Right hindlimb (tissue), 1 donor: Measurements from ENCODE around the gene RAC2.

Experiments used
- DNase-seq: peaks from one replicate; pipeline ENCODE4 v3.0.0-alpha.2; 2018

RAC2 gene

DNA sequence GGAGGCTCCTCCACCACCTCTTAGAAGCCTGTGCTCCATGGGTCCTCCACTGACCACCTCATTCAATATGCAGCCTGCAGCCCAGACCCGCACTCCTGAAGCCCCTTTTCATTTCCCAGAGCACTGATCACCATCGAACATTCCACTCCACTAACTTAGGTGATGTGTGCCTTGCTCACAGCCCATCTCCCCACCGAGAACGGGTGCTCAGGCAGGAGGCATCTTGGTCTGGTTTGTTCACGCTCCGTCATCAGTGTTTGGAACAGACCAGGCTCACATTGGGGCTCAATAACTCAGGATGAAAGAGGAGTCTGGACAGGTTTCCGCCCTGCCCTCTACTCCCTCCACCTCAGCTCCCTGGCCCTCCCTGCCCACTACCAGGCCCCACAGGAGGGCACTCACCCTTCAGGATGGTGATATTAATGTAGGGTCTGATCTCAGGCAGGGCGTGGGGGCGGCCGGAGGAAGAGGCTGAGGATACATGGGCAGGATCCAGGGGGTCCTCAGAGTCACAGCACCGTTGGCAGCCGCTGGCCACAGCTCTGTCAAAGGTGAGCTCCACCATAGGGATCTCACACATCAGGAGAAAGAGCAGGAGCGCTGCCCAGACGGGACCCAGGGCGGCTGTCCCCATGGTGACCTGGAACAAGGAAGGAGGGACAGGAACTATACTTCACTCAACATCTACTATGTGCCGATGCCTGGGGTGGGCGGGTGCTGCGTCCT lies 59.1 kb downstream of the RAC2 start:
- DNase-seq, result no peak

- no peak for DNase-seq
These were observed 59.7 kb downstream of the RAC2 start for GRCh38 chr22:37184380-37184755.

- DNase-seq, result no peak
These were observed 60.4 kb downstream of the RAC2 start for GRCh38 chr22:37183432-37184379.

- DNase-seq, result no peak
These were observed 61.2 kb downstream of the RAC2 start for GRCh38 chr22:37182949-37183245.

DNA sequence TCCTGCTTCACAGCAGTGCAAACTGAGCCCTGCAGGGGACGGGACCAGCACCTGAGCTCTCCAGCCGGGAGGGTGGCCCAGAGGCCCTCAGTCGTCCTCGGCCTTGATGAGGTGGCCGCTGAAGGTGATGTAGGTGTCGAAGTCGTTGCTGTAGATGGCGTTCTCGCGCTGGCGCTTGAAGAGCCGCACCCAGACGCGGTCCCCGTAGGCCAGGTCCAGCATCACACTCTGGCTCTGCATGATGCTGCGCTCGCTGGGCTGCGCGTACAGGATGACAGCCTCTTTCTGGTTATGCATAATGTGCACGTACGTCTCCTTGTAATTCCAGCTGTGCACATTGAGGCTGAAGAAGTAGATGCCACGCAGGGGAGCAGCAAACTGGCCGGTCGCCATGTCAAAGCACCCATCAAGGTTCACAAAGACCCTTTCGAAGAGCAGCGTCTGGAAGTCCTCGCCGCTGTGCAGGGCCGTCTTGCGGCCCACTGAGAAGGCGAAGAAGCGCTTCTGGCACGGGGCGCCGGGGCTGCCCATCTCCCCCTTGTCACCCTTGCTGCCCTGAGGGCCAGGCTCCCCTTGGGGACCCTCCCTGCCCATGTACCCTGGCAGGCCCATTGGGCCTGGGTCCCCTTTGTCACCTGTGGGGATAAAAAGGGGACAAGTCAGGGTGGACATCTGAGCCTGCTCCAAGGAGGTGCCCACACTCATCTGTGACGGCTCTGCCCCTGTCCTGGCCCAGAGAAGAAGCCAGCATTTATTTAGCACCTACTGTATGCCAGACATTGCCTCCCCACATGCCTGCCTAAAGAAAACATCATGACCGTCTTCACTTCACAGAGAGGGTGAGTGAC lies 61.7 kb downstream of the RAC2 start:
- DNase-seq, result no peak

GRCh38 chr22:37181681-37182080 lies 62.4 kb downstream of the RAC2 start:
- no peak for DNase-seq

DNA sequence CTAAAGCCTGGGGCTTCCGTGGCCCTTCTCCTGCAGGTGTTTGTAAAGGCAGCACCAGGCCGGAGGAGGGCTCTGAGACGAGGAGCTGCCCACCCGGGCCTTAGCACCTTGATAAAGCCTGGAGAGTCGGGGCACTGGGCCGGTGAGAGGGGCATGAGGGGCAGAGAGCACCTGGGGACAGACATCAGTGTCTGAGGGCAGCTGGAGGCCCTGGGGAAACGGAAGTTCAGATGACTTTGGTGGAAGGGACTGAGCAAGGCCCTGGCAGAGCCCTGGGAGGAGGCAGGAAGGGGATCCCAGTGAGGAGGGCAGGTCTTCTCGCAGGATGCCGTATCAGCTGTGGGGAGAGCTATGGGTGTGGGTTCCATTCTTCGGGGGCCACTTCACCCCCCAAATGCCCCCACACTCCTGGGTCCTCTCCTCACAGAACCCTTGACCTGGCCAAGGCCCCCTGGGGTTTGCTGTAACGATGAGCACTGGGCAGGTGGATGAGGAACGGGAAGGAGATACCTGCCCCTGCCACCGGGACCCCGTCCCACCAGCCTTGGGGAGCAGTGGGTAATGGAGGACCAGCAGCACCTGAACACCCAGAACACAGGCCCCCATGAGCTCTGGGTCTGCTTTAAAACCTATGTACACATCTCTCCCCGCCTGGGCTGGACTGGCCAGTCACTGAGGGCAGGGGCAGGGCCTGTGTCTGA lies 63.4 kb downstream of the RAC2 start:
- DNase-seq, result no peak

- DNase-seq, result no peak
These were observed 64.2 kb downstream of the RAC2 start for GRCh38 chr22:37179622-37180420.

GRCh38 chr22:37179126-37179470 lies 65.0 kb downstream of the RAC2 start:
- DNase-seq, result no peak

DNA sequence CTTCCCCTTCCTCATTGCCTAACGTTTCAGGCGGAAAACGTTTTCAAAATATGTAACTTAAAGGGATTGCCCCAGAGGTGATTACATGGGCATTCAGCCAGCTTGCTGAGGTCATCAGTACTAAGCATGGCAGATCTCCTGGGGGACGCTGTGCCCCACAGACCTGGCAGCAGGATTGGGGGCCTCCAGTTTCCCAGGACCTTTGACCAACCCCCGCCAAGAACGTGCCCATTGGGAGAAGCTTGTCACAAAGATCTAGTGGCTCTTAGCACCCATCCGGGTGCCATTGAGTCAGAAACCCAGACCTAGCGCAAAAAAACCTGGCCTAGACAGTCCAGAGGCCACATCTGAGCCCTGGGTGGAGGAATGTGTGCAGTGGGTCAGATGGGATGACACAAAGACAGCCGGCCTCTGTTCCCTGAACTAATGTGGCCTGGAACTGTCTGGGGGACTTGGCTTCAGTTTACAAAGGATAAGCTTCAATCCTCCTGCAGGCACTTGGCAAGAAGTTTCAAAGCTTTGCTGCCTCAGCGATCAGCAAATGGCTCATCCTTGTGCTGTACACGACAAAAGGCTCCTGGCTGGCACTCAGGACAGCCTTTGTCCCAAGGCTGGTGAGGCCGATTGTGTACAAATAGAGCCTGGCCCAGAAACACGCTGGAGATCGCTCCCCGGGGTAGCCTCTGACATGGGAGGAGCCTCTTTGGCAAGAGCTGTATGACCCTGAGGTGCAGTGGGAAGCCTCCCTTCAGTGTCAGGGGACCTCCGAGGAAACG lies 65.5 kb downstream of the RAC2 start:
- DNase-seq, result peak; percentile 56

- peak; percentile 7 for DNase-seq
These were observed 66.3 kb downstream of the RAC2 start for GRCh38 chr22:37177755-37178154.

- DNase-seq, result peak; percentile 22
These were observed 66.8 kb downstream of the RAC2 start for GRCh38 chr22:37177221-37177620.

DNA sequence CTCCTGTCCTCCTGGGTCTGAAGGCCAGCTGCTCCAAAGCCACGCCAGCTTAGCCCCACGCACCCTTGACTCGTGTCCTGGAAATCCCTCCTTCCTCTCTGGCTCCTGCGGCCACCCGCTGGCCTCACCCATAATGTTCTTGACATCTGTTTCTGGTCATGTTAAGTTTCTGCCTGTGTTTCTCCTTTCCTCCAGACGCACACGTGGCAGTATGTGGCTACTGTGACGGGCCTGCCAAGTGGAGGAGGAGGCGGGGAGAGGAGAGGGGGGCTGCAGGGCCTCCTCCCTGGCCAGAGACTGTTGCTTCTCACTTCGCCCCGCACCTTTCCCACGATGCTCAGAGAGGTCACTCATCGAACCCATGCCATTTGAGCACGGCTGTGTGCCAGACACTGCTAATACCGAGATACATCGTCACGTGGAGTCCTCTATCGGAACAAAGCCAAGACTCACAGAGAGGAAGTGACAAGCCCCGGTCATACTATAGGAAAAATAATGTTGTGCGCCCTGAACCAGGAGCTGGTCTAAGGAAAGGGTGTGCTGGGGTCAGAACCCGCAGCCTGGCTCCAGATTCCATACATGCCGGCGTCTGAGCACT lies 67.5 kb downstream of the RAC2 start:
- peak; percentile 95 for DNase-seq

- DNase-seq, result peak; percentile 67
These were observed 68.4 kb downstream of the RAC2 start for GRCh38 chr22:37175414-37176281.
